RWPE1 (cell line): ENCODE measurements around the gene GPR87.

Experiments used
- CTCF ChIA-PET: fragments of 350-600 bp; sonication (Branson Sonifier 250); formaldehyde crosslinking; extraction: SDS; loops from one replicate; lab custom pipeline; 2021; lab: Yijun Ruan, JAX
- POLR2A ChIA-PET: fragments of 400-600 bp; formaldehyde crosslinking; extraction: SDS; loops from one replicate; lab custom pipeline; 2020; ENCODE audit warnings: antibody characterized with exemption; ENCODE audit not compliant: low non-redundant PET; lab: Yijun Ruan, JAX
- DNase-seq: peaks from one replicate; pipeline ENCODE4 v3.0.0; 2012; ENCODE audit warnings: low spot score
- H3K27ac ChIP-seq: fragments of 450-650 bp; 2 replicates; pipeline ENCODE4 v1.5.1; 2017
- CTCF ChIP-seq: fragments of 450-650 bp; conservative IDR thresholded peaks from 2 replicates; pipeline ENCODE4 v1.5.1; 2017; ENCODE audit warnings: low read depth, mild to moderate bottlenecking

Gene GPR87

GRCh38 chr3:151285940-151286339 is 30.7 kb downstream of the GPR87 start:
- CTCF ChIA-PET = interaction anchor here (0.5 to 1.6 kb wide), 4 partner anchors 9 to 118 kb away, joined by 4 to 6 read pairs (median 4); no protein-coding TSS in a partner anchor
- POLR2A ChIA-PET = no interaction called here
- no peak overlapping the region for H3K27ac ChIP-seq
- DNase-seq = no peak
- TF ChIP-seq CTCF = no peak

GRCh38 chr3:151283907-151284461 is 32.6 kb downstream of the GPR87 start:
- no peak for TF ChIP-seq CTCF
- ChIA-PET CTCF (interaction anchor here (0.7 to 1.0 kb wide), 2 partner anchors 128 to 494 kb away, joined by 4 to 5 read pairs; no protein-coding TSS in a partner anchor), POLR2A (no interaction called here)
- H3K27ac ChIP-seq = no peak overlapping the region
- DNase-seq = no peak

GRCh38 chr3:151283387-151283786 is 33.2 kb downstream of the GPR87 start:
- CTCF ChIA-PET = interaction anchor here (0.7 to 1.0 kb wide), 2 partner anchors 127 to 494 kb away, joined by 4 to 5 read pairs; no protein-coding TSS in a partner anchor
- POLR2A ChIA-PET = no interaction called here
- DNase-seq = no peak
- H3K27ac ChIP-seq = no peak overlapping the region
- TF ChIP-seq CTCF = no peak

GRCh38 chr3:151282921-151283320 is 33.7 kb downstream of the GPR87 start:
- peak; percentile 64 for DNase-seq
- ChIA-PET POLR2A (no interaction called here), CTCF (interaction anchor here (0.6 to 2.8 kb wide), 6 partner anchors 21 to 462 kb away, joined by 4 to 22 read pairs (median 4); no protein-coding TSS in a partner anchor)
- TF ChIP-seq CTCF = peak; percentile 61
- no peak overlapping the region for H3K27ac ChIP-seq

GRCh38 chr3:151281671-151282324 is 34.8 kb downstream of the GPR87 start:
- POLR2A ChIA-PET = no interaction called here
- TF ChIP-seq CTCF = no peak
- no peak overlapping the region for H3K27ac ChIP-seq
- CTCF ChIA-PET = interaction anchor here (0.8 to 2.8 kb wide), 3 partner anchors 54 to 119 kb away, joined by 5 to 22 read pairs (median 7); no protein-coding TSS in a partner anchor
- DNase-seq = no peak

GRCh38 chr3:151278230-151278629 is 38.4 kb downstream of the GPR87 start, which contains the start of gene P2RY14:
P2RY14 (minus strand) TSS chr3:151278542; CDS start chr3:151214316, 64,226 bp downstream.
- TF ChIP-seq CTCF = no peak
- DNase-seq = no peak
- H3K27ac ChIP-seq = no peak within 1 kb of the TSS
- POLR2A ChIA-PET = no interaction called here
- CTCF ChIA-PET = interaction anchor here (1.8 kb wide), 1 partner anchor 110 kb away, joined by 6 read pairs; no protein-coding TSS in a partner anchor
